Fibroblast of skin of back (primary cell): ENCODE data around the gene CTDSPL.

ENCODE experiments used
- DNase-seq: peaks from one replicate; pipeline ENCODE4 v3.0.0-alpha.2; 2013

The CTDSPL gene

DNA sequence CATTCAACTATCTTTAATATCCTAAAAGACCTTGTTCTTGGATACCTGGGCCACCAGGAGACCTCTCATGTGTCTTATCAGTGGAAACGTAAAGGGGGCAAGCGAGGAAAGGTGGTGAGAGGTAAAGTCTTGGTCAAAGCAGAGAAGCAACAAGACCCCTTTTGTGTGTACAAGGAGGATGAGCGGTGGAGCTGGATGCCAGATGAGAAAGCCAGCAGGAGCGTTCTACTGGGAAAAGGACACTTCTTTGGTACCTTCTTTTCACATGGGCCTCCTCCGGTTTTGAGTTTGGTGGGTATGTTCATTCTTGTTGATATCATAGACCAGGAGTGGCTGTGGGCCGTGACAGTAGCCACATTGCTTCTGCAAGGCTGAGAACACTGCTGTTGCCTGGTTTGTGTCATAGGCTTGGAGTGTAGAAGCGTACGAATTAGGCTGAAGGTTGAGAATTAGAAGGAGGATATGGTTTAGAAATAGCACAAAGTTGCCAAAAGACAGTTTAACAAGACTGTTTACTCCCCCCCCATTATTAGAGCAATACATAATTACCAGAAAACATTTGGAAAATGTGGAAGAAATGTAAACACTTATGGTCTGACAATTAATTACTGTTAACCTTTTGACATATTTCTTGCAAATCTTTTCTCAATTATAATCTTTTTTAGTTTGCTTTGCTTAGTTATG, 82.1 kb downstream of the CTDSPL start:
- DNase-seq, result no peak

DNA sequence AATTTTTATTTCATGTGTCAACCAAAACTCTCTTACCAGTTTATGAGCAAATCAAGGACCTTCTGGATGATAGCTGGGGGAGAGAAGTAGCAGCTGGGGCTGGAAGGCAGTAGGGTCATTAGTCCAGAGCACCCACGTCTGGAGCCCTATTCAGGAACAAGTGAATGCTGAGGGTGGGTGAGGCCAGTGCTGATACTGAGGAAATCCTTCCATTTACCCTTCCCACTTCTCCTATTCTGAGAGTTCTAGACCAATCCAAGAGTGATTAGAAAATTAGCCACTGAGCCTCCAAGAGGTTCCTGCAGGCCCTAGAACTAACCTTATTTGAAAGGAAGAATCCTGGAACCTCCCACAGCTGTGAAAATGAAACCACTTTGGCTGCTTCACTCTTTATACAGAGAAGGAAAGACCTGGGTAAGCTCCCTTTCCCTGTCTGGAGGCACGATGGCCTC, 82.7 kb downstream of the CTDSPL start:
- no peak for DNase-seq

DNA sequence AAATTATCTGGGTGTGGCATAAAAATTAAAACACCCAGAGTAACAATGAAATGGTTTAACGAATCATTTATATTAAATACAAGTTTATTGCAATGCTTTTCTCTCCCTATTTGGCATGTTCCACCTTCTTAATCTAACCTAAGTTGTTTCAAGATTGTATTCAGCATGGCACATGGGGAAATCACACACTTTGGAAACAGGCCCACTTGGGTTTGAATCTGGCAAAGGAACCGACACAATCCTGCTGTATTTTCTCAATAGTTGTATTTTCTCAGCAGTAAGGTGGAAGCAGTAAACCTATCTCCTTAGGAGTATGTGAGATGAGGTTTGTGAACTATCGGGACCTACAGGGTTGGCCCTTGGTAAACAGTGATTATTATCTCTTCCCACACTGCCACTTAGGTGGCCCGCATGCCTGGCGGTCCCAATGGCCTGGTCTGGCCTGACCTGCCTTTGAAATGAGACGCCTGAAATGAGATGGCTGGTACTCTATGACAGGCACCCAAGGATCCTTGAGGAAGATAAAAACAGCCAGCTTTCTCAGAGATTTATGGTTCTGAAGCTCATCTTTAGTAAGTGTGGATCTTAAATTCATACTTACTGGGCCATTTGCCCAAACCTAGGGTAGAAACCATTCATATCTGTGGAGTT, 83.6 kb downstream of the CTDSPL start:
- peak; percentile 18 for DNase-seq

DNA sequence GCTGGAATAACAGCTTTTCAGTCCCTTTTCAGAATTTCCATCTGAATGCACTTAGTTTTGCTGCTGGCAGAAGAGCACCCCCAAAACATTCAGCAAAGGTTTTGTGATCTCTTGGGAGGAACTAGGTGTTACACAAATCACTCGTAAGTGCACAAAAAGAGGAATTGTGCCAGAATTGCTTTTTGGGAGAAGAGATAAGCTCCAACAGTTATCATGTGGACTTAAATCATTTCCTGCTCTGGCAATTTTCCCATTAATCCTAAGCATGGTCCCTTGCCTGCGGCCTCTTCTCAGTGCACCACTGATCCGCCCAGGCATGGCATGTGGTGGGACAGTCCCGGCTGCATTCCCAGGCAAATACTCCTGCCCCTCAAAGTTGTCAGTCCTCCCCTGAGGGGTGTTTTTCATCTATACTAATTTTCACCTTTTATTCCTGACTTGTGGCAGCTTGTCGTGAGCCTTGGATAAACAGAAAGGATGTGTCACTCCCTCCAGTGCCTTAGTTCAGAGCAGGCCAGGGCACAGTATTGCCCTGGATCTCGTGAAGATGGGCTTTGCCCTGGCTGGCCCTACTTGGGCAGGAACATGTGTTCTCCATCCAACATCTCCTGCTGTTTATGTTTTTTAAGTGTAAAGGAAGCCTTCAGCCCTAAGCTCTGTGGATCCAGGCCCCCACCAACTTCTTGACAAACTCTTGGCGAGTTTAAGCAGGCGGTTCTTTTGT, 84.3 kb downstream of the CTDSPL start:
- DNase-seq, result peak; percentile 86

DNA sequence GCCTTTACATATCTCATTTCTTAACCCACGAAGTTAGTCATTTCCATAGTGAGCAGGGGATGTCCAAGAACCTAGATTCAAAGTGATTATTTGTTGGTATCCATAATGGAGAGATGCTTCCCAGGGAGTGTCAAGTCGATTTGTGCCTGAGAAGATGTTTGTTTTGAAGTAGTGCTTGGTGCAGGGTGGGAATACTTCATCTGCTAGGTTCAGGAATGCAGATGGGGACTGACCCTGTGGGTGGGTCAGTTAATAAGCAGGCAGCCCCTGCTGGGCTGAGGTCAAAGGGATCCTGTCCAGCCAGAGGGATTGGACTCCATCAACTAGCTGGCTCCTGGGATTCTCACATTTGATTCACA, 84.8 kb downstream of the CTDSPL start:
- no peak for DNase-seq

DNA sequence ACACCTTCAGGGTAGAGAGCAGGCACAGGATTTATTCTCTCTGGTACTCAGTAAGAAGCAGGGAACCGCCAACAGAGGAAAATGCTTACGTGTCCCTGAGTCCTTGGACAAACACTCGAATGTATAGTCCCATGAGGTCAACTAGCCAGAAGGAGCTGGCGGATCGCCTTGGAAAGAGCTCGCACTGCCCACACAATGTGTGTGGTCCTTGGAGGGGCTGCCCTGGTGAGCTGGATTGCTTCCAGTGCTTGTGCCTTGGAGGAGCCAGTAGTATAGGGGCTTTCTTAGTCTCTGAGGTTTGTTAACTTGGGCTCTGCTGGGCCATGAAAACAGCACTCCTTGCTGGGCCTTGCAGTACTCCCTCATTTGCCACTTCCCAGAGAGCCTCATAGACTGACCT, 88.2 kb downstream of the CTDSPL start:
- DNase-seq, result peak; percentile 58

DNA sequence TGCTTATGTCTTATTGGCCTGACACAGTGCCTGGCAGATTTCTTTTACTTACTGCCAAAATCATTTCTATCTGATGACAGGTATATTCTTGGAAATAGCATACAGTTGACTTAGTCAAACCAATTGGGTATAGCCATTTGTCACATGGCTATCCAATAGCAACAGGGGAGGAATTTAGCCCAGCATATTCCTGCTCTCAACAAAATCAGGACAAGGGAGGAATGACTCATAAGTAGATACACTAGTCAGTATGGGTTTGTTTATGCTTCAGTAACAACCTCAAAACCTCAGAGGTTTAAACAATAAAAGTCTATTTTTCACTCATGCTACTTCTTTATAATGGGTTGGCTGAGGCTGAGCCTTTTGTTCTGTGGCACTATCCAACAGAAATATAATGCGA, 90.9 kb downstream of the CTDSPL start:
- DNase-seq, result peak; percentile 34

DNA sequence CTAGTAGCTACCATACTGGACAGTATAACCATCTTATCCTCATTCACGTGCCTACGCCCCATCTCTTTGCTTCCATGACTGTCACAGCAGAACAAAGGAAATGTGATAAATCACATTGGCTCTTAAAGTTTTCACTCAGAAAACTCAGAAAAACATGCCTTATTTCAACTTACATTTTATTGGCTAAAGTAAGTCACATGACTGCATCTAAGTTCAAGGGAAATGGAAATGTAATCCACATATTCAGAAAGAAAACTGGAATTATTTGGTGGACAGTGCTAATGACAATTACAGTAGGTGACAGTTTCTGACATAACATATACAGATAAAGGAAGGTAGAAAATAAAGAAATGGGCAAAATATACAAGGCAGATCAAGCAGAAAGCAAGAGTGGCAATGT, 91.5 kb downstream of the CTDSPL start:
- DNase-seq, result no peak

DNA sequence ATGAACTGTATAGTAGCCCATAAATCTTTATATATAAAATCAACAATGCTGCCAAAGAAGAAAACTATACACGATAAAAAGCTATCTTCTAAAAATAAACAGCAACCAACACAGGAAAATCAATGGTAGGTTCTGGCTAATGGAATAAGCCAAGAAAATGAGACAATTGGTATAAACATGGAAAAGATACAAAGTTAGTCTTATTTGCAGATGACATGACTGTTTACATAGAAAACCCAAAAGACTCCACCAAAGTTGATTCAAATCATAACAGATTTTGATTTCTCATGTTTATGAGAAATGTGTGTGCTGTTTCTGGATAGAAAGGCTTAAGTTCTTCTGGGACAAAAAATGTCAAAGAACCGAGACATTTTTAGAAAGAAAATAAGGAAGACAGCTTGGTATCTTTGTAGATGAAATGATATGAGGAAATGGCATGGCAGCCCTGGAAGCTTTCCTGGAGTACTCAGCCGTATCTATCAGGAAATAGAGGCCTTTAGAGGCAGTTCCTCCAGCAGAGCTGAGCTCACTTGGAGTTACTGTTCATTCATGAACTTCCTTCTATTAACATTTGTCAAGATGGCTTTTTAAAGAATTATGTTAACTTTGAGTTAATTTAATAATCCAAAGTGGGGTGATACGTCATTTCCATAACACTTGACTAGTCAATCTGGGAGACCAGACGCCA, 92.2 kb downstream of the CTDSPL start:
- DNase-seq, result no peak

DNA sequence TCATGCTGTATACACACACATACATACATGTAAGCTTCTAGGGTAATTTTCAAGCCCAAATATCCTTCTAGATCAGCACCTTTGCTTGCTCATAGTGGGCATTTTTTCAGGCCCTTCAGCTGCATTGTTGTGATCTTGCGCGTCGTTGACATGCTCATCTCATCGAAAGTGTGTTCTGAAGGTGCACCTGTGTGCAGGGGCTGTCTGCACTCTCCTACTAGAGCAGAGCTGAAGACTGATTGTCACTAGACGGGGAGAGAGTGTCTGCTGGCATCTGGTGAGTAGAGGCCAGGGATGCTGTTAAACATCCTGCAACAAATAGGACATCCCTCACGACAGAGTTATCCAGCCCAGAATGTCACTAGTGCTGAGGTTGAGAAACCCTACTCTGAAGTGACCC, 93.2 kb downstream of the CTDSPL start:
- DNase-seq, result no peak

DNA sequence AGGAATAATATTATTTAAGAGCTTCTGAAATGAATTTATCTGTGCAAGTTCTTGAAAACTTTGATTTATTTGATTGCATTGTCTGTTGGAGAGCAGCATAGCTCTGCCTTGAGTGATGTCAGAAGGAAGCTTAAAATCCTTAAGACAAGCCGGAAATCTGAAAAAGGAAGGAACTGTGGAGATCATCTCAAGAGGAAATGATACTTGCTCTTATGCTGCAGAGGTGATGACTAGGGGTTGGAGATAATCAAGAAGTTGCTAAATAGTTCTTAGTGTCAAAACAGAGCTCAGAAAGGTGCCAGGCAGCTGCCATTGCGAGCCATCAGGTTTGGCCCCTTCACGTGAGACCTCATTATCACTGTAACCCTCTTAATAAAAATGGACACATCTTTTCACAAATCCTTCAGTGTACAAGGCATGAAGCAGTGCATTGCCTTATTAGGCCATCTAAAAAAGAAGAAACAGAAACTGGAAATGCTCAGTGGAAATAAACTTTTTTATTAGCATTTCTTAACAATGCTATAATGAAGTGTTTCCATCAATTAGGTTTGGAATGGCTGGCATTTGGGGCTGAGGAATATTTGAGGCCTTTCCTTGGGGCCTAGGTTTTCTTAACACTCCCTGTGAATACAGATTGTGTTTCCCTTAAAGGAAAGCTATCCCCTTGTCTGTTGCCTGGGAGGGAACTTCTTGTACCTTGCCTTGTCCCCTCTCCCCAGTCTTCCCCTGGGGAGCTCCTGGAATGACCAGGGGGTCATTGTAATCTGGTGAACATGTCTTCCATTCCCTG, 94.4 kb downstream of the CTDSPL start:
- no peak for DNase-seq

DNA sequence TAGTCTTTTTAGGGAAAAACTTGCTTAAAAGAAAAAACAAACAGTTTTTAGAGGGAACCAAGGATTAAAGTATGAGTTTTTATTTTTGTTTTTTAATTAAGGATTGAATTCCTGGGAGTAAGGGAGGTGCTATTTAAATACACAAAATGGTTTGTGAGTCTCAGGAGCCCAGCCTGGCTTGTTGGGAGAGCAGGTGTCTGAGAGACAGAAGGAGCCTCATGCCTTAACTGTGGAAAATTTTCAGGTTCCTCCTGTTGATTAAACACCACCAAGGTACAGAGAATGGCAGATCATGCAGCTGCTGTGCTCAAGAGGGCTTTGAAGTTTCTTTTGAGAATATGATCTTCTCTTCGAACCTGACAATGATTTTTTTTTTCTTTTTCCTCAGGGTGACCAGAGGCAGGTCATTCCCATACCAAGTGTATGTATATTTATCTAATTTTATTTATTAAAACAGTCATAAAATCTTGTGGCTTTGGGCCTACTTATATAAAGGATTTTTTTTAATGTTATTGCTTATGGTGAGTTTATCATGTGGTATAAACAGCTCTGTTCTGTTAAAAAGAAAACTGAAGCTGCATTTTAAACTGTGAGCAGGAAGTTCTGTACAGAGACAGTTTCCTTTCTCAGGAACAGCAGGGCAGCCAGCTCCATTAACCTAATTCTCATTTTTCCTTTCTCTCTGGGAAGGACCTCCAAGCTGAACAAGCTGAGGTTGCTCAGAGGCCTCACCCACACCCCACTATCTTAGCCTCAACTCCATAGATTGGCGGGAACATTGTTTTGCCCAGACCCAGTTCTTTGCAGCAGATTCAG, 95.3 kb downstream of the CTDSPL start:
- no peak for DNase-seq

DNA sequence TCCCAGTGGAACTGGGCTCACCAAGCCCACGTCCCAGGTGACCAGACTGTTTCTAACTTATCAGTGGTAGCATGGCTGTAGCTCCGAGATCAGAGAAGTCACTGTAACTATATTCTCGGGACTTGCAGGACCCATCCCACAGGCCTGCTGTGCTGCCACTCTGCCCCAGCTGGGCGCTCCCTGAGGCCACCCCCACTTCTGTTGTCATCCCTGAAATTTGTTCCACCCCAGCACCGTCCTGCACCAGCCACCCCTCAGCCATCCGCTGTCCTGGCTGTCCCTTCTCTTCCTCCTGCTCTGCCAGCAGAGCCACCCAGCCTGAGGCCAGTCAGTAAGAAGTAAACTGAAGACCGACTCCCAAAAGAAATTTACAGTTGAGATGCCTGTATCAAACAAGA, 95.9 kb downstream of the CTDSPL start:
- no peak for DNase-seq

DNA sequence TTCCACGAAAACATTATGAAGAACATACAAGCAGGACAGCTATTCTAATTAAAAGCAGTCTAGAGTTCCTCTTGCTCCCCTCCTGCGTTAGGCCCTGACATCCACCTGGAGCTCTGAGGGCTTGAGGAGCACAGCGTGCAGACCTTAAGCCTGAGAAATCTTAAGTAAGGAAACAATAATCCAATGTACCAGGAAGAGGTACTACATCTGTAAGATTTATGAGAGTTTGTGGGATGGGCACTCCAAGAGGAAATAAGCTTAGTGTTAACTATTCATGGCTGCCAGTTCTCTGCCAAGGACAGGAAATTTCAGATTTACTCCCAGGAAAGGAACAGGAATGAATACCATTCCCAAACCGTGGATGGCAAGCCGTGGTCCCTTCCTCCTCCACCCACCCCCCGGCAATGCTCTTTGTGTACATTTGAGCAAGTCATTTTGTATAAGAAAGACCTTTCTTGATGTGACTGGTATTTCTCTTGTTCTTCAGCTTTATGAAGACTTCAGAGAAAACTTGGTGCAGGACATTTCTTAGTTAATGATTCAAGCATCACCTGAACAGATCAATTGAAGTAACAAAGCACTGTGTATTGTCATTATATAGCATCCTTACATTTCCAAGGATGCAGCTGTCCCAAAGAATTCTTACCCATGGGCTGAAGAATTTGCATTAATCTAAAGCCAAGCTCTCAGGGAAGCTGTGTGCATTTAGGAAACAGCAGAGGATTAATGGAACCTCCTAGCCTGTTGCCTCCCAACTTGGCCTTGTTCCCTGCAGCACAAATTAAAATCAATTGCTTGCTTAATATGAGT, 100.1 kb downstream of the CTDSPL start:
- no peak for DNase-seq

DNA sequence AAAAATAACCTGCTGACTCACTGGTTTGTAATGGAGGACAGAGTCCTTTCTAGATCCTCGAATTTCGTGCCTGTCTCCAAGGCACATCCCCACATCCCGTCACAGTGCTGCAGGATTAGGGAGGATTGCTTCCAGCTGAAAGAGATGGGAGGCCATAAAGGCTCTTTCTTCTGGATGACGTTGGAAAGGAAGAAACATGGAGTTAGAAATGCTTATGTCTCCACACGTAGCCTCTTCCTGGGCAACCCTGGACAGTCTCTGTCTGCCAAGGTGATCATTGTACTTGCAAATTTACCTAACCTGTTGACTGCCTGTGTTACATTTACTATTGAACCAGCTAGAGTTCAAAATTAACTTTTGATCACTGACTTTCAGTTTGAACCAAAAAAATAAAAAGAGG, 101.3 kb downstream of the CTDSPL start:
- peak; percentile 68 for DNase-seq

DNA sequence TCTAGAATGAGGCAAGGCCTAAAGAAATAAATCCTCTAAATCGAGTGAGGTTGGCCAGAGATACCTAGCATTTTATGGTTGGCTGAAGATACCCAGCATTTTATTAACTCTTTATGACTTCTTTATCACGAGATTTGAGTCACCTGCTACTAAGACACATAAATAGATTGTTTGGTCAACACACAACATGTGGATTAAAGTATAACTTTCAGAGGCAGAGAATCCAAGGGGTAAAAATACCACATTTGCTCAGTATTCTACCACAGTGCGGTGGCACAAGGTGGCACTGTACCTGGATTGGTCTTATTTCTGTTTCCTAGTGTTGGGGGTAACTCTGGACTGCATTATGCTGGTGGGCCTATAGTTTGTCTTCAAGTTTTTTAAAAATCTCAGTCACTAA, 102.0 kb downstream of the CTDSPL start:
- DNase-seq, result no peak

DNA sequence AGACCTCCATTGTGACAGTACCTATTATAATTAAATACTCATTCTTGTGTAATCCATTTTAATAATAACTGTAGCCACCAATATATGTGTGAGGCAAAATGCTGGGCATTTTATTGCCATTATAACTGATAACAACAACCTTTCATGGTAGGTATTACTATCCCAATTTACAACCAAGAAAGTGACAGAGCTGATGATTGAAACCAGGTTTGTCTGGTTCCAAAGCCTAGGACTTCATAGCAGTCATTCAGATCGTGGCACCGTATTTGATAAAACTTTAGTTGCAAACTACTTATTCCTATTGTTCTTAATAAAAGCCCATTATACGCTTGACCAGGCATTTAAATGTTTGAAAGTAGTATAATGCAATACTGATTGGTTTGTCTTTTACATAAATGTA, 102.5 kb downstream of the CTDSPL start:
- no peak for DNase-seq

DNA sequence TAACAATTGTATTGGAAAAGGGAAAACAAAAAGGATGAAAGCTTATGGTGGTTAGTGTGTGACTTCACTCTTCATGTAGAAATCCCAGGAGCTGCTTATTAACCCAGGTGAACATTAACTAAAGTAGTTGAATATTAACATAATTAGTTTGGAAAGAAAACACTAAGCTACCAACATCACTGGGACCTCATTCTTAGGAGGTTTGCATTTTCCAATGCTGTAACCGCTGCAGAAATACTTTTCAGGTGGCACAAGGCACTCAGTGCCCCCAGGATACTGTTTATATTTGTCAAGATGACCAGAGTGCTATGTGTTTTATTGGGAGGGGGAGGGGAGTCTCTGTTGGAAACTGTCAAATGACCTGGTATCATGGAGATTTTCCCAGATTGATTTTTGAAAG, 103.0 kb downstream of the CTDSPL start:
- no peak for DNase-seq

DNA sequence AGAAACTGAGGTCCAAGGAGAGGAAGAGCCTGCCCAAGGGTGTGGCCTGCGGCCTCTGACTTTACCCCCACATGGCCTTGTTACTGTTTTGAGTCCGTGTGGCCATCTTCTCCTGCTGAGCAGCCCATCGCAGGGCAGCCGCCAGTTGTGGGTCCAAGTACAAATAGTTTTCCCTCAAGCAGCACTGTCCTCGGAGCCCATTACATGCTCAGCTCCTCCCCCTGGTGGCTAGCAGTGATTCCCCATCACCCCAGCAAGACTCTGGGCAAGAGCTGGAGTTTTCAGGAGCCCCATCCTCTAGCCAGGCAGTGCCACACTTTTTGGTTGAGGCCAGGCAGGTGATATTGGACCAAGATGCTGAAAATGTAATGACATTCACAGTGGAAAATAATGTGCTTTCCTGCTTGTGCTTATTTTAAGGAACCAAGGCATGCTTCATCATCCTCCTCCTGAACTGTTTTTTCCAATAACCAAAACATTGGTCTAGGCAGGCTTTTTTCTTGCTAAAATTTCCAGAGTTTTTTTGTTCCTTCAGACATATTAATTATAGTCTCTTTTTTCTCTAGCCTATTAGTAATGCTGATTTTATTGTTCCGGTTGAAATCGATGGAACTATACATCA, 105.7 kb downstream of the CTDSPL start:
- peak; percentile 66 for DNase-seq

DNA sequence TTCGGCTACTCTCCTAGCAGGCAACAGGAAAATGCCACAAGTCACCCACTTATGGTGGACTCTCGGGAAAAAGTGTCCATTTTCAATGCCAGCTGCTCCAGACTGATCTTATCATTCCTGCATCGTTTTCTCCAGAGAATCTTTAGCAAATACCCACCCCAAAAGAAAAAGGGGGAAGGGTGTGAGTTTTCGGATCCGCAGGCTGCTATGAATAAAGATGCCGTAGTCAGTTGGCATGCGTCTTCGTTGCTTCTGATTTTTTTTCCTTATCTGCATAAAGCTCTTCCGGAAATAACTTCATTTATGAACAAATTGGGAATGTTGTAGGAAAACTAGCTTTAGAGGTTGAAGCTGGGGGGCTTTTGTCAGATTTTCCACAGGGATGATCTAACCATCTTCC, 106.5 kb downstream of the CTDSPL start:
- DNase-seq, result no peak
